H1 (cell line): Measurements from ENCODE around the gene GNG13. TPM values are rescaled to one million over a fixed set of nuclear protein-coding genes. Genes with fewer than 3 reads are reported as not detected.

Experiments
- ASH2L ChIP-seq: fragments of 200-600, 300-600 bp; sonication (generic); IDR thresholded peaks from one replicate; pipeline ENCODE4 v1.7.1; 2017; ENCODE audit warnings: low read length
- BACH1 ChIP-seq: IDR thresholded peaks from 2 replicates; pipeline ENCODE4 v1.6.1; 2012; ENCODE audit warnings: low read length, improper control_type of control experiment
- RBBP5 ChIP-seq: IDR thresholded peaks from 2 replicates; pipeline ENCODE4 v1.7.1; 2012; ENCODE audit warnings: low read depth, mild to moderate bottlenecking, inconsistent platforms, low read length, moderate library complexity, borderline replicate concordance
- RXRA ChIP-seq: IDR thresholded peaks from 2 replicates; pipeline ENCODE4 v1.6.1; 2011; ENCODE audit warnings: low read depth, mild to moderate bottlenecking, low read length, moderate library complexity; ENCODE audit not compliant: insufficient read depth
- ZNF274 ChIP-seq: IDR thresholded peaks from 2 replicates; pipeline ENCODE4 v1.7.0; 2012; ENCODE audit warnings: low read length, borderline replicate concordance; ENCODE audit errors: extremely low read depth
- polyA plus RNA-seq, 7 experiments: library from polyadenylated mRNA; depleted of rRNA in 3 of 7; stranded (reverse) in 5 of 7; unstranded in 2 of 7; fragments of >200 nt in 5 of 7; fragments of 200-250 nt in 2 of 7; gene quantifications; 1 replicate in 5 of 7; 2 replicates in 1 of 7; 4 replicates in 1 of 7; pipeline versions ENCODE4 v1.2.1 to v1.2.3, GENCODE V29; 2011 to 2013; ENCODE audit warnings: missing spikeins in 2 of 7, mixed read lengths in 2 of 7
- total RNA-seq: library from RNA; stranded (reverse); fragmentation: NEBNext Ultra II Directional; extraction: Animal tissue kit (Norgen Biotek cat#: 25700); gene quantifications from 2 replicates; pipeline ENCODE4 v1.2.1, GENCODE V29; 2021

Gene GNG13
- total and polyA plus RNA-seq, 2 of the 8 experiments (the other 6 are each of a cell fraction or from before 2014, with no cell fraction given): not detected

GRCh38 chr16:765488-765865, 35.1 kb downstream of the GNG13 start (continued):
- TF ChIP-seq RXRA: no peak
- TF ChIP-seq ASH2L: no peak
- no peak for TF ChIP-seq RBBP5
- no peak for TF ChIP-seq BACH1
- no peak for TF ChIP-seq ZNF274
